Activated CD8-positive, alpha-beta T cell treated with anti-CD3 and anti-CD28 coated beads for 36 hours (primary cell): ENCODE results near the gene TMEM232. TPM values are rescaled to one million over a fixed set of nuclear protein-coding genes. Genes with fewer than 3 reads are reported as not detected.

Source experiments
- ATAC-seq: fragments of 200-7000 bp; cut with Tn5 transposase; one replicate; pipeline ENCODE4 v1.10.0; 2021; ENCODE audit warnings: mild to moderate bottlenecking, moderate library complexity
- CTCF ChIA-PET: fragments of 350-600 bp; sonication (Branson Sonifier 250); formaldehyde crosslinking; loops from one replicate; lab custom pipeline; 2021; ENCODE audit warnings: antibody characterized with exemption; lab: Charles Lee
- POLR2A ChIA-PET: fragments of 350-600 bp; sonication (Branson Sonifier 250); formaldehyde crosslinking; loops from one replicate; lab custom pipeline; 2021; ENCODE audit warnings: antibody characterized with exemption; lab: Charles Lee
- DNase-seq: peaks from one replicate; pipeline ENCODE4 v3.0.0-alpha.2; 2020
- H3K27ac Mint-ChIP-seq: one replicate; pipeline ENCODE4 v1.8.0; 2021; ENCODE audit warnings: mild to moderate bottlenecking, mixed read lengths
- H3K27me3 Mint-ChIP-seq: one replicate; pipeline ENCODE4 v1.8.0; 2021; ENCODE audit warnings: mixed read lengths
- H3K36me3 Mint-ChIP-seq: one replicate; pipeline ENCODE4 v1.8.0; 2021; ENCODE audit warnings: low read depth, mixed read lengths
- H3K4me1 Mint-ChIP-seq: one replicate; pipeline ENCODE4 v1.8.0; 2021; ENCODE audit warnings: low read depth, mixed read lengths
- H3K4me3 Mint-ChIP-seq: one replicate; pipeline ENCODE4 v1.8.0; 2021; ENCODE audit warnings: mild to moderate bottlenecking, moderate library complexity, mixed read lengths
- H3K9me3 Mint-ChIP-seq: one replicate; pipeline ENCODE4 v1.8.0; 2021; ENCODE audit warnings: mixed read lengths
- CTCF ChIP-seq: fragments of 200-600 bp; IDR thresholded peaks from one replicate; pipeline ENCODE4 v1.8.0; 2022; ENCODE audit warnings: antibody characterized with exemption, mild to moderate bottlenecking
- intact Hi-C: fragments of 100-400 bp; cut with micrococcal nuclease; formaldehyde crosslinking; loops from one replicate; pipeline ENCODE4 v1.10.0; 2022
- microRNA-seq: library from miRNA; unstranded; fragments of <30 nt; microRNA quantifications from one replicate; pipeline ENCODE4 v1.2.0, GENCODE V29; 2022; ENCODE audit warnings: borderline microRNAs expressed, borderline replicate concordance
- total RNA-seq, 2 experiments: library from RNA; stranded (reverse); gene quantifications; one replicate each; pipeline ENCODE4 v1.2.3, GENCODE V29; 2021

Gene TMEM232
- total RNA-seq, 2 experiments from 2014 or later, result 0.27 to 0.49 TPM

- Mint-ChIP-seq H3K9me3 (no peaks in the 10 kb centered on the region), H3K4me3 (no peak overlapping the region), H3K27ac (no peak overlapping the region), H3K27me3 (no peaks in the 10 kb centered on the region), H3K4me1 (no peaks in the 10 kb centered on the region), H3K36me3 (no peaks in the 10 kb centered on the region)
- intact Hi-C loops, result no loop called here
- ChIA-PET POLR2A (no interaction called here), CTCF (no interaction called here)
- ATAC-seq (no peak), DNase-seq (no peak)
- TF ChIP-seq CTCF, result no peak
These were observed 355.3 kb downstream of the TMEM232 start for GRCh38 chr5:110371011-110371724.

Small RNA genes within 50 kb of the gene (microRNA-seq; reads per million reads assigned to microRNA genes)
- not detected for gene MIR548F3

Other genes starting within 250 kb of the TMEM232 start
- 10 to 100 TPM; 35.2 to 38.8 TPM for gene SLC25A46, start 12.3 kb upstream of the TMEM232 start, total RNA-seq